Measurements from ENCODE around the gene ELF2.
A peak's percentile ranks its signal among the peaks of the same experiment; 100 is the strongest.
"Not testable (repeated sequence)": the region's sequence is repeated elsewhere in the genome, so short reads cannot be mapped to it uniquely, and the experiment has no call there.

ELF2 gene

DNA sequence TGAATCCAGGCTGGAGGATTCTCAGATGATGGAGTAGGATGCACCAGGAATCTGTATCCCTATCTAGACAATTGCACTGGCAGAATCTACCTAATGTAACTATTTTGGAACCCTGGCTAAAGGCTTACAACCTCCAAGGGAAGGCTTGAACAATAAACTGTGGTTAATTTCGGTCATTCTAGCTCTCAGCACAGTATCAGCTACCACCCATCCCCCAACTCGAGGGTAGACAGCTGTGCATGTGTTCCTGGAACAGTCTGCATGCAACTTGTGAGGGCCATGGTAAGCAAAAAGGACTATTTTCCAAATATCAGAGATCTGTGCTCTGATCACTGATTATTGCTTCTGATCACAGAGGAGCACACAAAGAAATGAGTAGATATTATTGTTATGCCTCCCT is 34.0 kb downstream of the ELF2 start:
- no peak for DNase-seq (ENCODE audit: low read depth)

DNA sequence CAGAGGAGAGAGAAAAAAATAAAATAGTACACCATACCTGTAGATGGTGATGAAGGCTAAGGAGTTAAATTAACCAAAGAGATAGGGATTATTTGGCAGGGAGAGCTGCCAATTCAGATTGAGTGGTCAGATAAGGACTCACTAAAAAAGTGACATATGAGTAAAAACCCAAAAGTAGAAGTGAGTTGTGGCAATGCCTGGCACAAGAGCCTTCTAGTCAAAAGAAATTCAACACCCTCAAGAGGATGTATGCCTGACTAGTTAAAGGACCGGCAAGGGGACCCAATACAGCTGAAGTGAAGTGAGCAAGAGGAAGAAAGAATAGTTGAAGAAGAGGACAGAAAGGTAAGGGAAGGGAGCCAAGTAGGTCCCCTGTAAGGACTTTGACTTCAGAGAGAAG is 34.9 kb downstream of the ELF2 start:
- DNase-seq (ENCODE audit: low read depth), result no peak

DNA sequence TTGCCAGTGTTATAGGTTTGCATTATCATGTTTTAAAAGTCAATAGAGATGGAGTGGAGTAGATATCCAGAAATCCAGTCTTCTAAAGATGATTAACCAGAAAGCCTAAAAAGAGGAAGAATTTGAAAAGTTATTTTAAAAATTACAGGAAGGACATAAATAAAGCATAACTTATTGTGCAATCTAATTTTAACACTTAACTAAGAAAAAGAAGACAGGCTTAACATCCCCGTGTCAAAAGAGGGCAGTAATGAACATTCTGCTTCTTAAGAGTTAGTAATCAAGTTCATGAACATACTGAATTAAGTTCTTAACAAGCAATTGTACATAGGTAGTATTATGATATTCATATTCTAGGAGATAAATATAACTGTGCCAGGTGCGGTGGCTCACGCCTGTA is 39.3 kb downstream of the ELF2 start:
- no peak for DNase-seq (ENCODE audit: low read depth)

DNA sequence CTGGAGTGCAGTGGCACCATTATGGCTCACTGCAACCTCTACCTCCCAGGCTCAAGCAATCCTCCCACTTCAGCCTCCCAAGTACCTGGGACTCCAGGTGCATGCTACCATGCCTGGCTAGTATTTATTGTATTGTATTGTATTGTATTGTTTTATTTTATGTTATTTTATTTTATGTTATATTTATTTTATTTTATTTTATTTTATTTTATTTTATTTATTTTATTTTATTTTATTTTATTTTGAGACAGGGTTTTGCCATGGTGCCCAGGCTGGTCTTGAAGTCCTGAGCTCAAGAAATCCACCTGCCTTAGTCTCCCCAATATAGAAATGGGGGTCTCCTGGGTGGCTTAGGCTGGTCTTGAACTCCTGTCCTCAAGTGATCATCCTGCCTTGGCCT is 42.6 kb downstream of the ELF2 start:
- DNase-seq (ENCODE audit: low read depth), result no peak

GRCh38 chr4:139131209-139131870 is 45.7 kb downstream of the ELF2 start:
- no peak for DNase-seq (ENCODE audit: low read depth)

DNA sequence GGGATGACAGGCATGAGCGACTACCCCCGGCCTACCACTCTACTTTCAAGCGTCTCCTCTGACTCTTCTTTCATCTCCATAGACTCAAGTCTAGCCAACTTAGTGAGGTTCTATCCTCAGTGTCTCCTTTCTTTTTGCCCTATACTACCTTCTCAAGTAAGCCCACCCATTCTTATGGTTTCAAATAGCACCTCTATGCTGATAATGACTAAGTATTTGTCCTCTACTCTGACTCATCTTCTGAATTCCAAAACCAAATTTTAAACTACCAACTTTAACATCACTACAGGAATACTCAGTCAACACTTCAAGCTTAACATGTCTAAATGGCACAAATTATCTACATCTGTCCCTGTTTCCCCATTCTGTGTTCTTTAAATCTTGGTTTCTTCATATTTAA is 47.8 kb downstream of the ELF2 start:
- DNase-seq (ENCODE audit: low read depth), result no peak

DNA sequence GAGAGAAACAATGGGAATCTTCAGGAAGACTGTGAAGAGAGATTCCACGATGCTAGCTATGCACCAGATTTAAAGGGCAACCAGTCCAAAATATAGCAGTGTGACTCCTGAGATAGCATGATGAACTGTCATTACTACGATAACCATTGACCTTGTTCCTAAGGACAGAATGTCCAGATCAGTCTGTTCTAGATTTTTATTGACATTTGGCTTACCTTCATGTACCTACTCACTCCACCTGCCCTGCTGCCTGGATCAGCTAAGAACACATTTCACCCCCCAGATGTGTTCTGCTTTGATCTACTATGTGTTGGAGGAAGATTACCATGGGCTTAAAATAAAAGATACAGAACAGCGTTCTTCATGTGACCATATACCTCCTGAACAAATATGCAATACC is 50.1 kb downstream of the ELF2 start:
- no peak for DNase-seq (ENCODE audit: low read depth)

DNA sequence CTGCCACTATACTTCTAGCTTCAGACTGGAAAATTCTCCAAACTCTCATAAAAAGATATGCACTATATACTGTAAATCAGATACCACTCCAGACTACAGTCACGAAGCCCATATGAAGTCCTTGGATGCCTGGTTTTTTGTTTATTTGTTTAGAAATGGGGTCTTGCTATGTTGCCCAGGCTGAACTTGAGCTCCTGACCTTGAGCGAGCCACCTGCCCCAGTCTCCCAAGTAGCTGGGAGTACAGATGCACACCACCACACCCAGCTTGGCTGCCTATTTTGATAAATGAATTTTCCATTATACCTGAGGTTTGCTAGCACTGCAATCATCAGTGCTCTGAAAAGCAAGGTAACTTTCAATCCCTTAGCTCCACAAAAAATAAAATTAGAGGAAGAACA is 53.1 kb downstream of the ELF2 start:
- no peak for DNase-seq (ENCODE audit: low read depth)

GRCh38 chr4:139118365-139118764 is 58.7 kb downstream of the ELF2 start:
- DNase-seq (ENCODE audit: low read depth), result no peak

DNA sequence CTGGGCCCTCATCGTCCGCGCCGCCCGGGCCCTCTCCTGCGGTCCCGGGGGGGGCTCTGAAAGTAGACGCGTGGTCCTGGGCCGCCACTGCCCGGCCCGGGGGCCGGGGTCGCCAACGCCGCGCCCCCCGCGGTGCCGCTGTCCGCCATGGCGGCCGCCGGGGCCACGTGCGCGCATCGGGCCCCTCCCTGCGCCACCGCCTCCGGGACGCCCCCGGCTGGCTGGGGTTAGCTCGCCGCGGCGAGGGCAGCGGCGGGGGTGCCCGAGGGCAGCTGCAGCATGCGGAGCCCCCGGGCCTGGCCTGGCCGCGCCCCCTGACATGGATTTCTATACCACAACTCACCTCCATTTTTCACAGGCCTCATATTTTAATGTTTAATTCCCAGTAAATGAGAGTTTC is 61.8 kb downstream of the ELF2 start:
- DNase-seq (ENCODE audit: low read depth), result no peak

DNA sequence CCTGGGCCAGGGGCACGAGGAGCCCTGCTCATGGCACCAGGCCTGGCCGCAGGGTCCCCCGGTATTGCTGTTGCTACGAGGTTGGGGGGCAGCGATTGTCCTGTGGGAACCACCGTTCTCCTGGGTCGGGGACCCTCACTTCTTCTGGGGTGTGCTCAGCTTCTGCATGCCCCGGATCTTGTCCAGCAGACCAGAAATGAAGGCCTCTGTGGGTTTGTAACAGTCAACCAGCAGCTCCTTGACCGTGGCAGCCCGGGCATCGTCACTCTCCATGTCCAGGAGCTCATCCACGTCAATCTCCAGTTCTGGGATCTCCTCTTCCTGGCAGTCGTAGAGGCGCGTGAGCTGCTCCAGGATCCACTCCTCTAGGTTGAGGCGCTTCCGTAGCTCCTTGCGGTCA is 62.2 kb downstream of the ELF2 start:
- not testable (repeated sequence) for DNase-seq (ENCODE audit: low read depth)

DNA sequence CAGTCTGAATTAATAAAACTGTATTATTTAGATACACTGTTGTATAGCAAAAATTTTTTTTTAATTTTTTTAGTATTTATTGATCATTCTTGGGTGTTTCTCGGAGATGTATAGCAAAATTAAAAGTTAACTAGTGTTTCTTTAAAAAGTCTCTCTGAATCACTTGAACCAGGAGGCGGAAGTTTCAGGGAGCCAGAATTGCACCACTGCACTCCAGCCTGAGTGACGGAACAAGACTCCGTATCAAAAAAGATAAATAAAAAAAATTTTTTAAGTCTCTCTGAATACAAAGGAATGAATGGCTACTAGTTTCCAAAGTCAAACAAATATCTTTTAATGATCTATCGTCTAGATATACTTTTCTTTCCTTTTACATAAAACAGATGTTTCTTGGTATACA is 64.4 kb downstream of the ELF2 start:
- DNase-seq (ENCODE audit: low read depth), result no peak

- DNase-seq (ENCODE audit: low read depth), result no peak
These were observed 68.4 kb downstream of the ELF2 start for GRCh38 chr4:139108567-139109128.

GRCh38 chr4:139099366-139099982 is 77.5 kb downstream of the ELF2 start:
- DNase-seq (ENCODE audit: low read depth), result peak; percentile 56

DNA sequence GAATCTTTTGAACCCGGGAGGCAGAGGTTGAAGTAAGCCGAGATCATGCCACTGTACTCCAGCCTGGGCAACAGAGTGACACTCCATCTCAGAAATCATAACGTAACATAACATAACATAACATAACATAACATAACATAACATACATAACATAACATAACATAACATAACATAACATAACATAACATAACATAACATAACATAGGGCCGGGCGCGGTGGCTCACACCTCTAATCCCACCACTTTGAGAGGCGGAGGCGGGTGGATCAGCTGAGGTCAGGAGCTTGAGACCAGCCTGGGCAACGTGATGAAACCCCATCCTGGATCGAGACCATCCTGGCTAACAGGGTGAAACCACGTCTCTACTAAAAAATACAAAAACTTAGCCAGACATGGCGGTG is 84.7 kb downstream of the ELF2 start:
- DNase-seq (ENCODE audit: low read depth), result no peak

DNA sequence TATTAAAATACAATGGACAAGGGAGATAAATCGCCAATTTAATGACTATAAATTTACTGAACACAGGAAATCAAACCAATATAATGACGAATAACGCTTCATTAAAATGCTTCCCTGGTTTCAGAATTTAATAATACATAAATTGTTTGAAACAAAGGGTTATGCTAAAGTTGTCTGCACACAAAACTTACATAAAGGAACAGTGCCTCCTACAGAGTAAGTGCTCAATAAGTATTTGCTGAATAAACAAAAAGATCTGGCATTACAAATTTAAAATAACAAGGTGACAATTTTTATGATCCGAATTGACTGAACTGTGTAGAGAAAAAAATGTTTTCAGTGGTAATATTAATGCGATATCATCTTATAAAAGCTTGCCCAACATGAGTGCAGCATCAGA is 91.9 kb downstream of the ELF2 start:
- DNase-seq (ENCODE audit: low read depth), result no peak

GRCh38 chr4:139084804-139085093 is 92.3 kb downstream of the ELF2 start:
- no peak for DNase-seq (ENCODE audit: low read depth)

DNA sequence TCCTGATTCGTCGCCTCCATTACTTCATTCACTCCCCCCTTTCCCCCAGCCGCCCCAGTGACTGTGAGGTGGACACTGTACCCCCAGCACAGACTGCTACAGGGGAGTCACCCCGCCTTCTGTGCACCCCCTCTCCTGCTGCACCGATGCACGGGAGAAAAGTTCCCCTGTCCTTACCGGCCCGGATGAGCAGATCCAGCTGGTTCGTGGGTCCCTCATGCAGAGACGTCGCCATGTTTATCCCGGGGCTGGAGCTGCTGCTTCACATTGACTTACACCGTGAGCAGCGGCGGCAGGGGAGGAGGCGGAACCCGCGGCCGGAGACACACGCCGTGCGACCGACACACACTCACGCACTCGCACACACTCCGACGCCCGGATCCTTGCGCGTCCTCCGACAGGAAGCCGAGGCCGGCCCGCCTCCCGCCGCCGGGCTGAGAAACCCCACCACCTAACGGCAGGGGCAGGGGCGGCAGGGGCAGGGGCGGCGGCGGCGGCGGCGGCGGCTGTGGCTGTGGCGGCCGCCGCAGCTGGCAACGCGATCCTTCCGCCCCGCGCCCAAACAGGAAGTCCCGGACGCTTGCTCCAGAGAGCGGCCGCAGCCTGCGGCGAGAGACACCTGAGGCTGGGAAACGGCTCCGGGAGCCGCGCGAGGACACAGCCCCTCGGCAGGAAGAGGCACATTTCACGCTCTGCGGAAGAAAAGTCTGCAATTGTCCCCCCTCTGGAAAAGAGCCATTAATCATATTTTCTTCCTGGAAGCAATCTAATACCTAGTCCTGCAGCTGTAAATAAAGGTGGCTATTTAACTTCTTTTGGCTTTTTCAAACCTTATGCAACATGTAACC is 92.8 kb downstream of the ELF2 start:
- DNase-seq (ENCODE audit: low read depth), result peak; percentile 76

DNA sequence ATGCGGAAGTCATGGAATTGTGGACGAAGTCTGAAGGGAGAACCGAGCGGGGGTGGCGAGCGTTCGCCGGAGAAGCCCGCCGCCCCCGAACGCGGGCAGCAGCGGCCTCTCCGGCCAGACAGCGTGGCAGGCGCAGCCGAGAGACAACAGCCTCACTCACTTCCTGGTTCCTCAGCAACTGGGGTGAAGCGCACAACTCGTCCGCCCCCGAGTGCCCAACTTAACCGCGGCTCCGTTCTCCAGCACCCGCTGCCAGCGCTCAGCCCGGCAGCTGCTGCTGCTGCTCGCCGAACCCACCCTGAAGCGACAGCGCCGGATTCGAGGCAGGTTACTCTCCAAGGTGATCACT is 93.4 kb downstream of the ELF2 start:
- peak; percentile 27 for DNase-seq (ENCODE audit: low read depth)

DNA sequence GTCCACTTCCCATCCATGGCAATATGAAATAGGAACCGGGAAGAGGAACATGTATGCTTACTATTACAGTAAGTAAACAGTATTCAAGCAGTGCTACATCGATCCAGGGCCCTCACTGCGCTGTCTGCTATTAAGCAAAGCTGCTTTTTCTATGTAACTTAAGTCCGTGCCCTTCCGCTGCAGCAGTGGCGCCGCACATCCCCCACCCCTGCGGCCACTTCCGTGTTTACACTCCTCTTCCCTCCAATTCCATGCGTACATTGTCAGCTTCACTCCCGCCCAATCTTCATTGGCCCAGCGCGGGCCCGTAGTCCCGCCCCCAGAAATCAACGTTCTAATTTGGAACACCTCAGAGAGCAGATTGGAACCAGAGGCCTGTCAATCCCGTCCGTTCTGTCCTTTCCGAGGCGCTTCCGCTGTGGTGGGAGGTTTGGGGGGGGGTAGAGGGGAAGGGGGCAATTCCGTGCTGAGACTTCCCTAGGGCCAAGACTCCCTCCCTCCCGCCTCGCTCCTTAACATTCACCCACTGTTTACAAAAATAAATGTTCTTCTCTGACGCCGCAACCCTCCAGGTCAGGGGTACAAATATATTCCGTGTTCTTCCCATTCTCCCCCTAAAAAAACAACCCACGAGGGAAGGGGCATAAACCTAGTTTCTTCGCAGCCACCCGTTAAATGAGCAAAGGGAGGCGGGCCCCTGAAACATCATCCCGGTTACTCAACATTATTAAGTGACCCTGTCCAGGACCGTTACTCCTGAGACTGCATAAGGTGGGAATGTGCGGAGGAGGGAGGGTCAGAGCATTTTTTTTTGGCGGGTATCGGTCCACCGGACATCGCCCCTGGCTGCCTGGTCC is 94.0 kb downstream of the ELF2 start:
- DNase-seq (ENCODE audit: low read depth), result peak; percentile 97

DNA sequence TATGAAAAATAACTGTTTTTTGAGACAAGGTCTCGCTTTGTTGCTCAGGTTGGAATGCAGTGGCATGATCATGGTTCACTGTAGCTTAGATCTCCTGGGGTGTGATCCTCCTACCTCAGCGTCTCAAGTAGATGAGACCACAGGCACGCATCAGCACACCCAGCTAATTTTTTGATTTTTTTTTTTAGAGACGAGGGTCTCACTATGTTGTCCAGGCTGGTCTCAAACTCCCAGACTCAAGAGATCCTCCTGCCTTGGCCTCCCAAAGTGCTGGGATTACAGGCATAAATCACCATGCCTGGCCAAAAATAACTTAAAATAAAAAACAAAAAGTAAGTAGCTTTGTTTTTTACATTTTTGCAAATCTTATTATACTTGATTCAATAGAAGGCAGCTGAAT is 98.1 kb downstream of the ELF2 start:
- no peak for DNase-seq (ENCODE audit: low read depth)

All from HS-27A (cell line).